ENCODE measurements around the gene PRKN. TPM values are rescaled to one million over a fixed set of nuclear protein-coding genes. Genes with fewer than 3 reads are reported as not detected.

PRKN gene
- total RNA-seq, 1 experiment from 2014 or later: 2.0 TPM

GRCh38 chr6:161344626-161345025 is 1382.9 kb downstream of the PRKN start:
- no peak overlapping the region for H3K14ac ChIP-seq (ENCODE audit: insufficient read depth, low read length)
- no peak overlapping the region for H2BK20ac ChIP-seq (ENCODE audit: low read depth, low read length, poor library complexity, severe bottlenecking)
- H3K23me2 ChIP-seq (ENCODE audit: insufficient read length, low read depth, low read length, poor library complexity, severe bottlenecking): no peaks in the 10 kb centered on the region
- Mint-ChIP-seq H3K9me3 (no peaks in the 10 kb centered on the region; a peak in 1 of 5 replicates), H3K36me3 (ENCODE audit: insufficient read depth in 1 of 3, low read depth in 3 of 3) (no peaks in the 10 kb centered on the region), H3K4me3 (no peak overlapping the region), H3K27ac (no peak overlapping the region), H3K4me1 (0 out of 4 replicates have a peak, but pooled peaks cover 0 to under 1% of the 10 kb centered on the region in 2 experiments), H3K27me3 (ENCODE audit: low read depth) (no peaks in the 10 kb centered on the region)
- H3K4ac ChIP-seq (ENCODE audit: low read depth, low read length): no peak overlapping the region
- H3T11ph ChIP-seq (ENCODE audit: low read length): no peak overlapping the region
- no peak overlapping the region for H2BK12ac ChIP-seq (ENCODE audit: insufficient read length, low read depth, low read length)
- H3K9ac ChIP-seq (ENCODE audit: extremely low read depth, insufficient read length, low read length): no peak overlapping the region
- H4K8ac ChIP-seq (replicated peaks; ENCODE audit: insufficient read length, low read depth, low read length): no peak overlapping the region
- no peak for DNase-seq
- H3K9me3 ChIP-seq (ENCODE audit: control insufficient read depth, low read depth, low read length): no peaks in the 10 kb centered on the region
- H3K23ac ChIP-seq (ENCODE audit: insufficient read length, low read depth, low read length): no peak overlapping the region
- H2BK120ac ChIP-seq (ENCODE audit: low read depth, low read length, poor library complexity, severe bottlenecking): no peak overlapping the region
- no peak overlapping the region for H2AK5ac ChIP-seq (ENCODE audit: insufficient read length, low read length)
- no CpG with 5 or more reads among the region's 3 CpGs for WGBS (ENCODE audit: extremely low coverage, insufficient read length, low lambda C conversion rate)
- no peak overlapping the region for H4K5ac ChIP-seq (ENCODE audit: insufficient read length, low read depth, low read length)
- H4K20me1 ChIP-seq (ENCODE audit: control insufficient read depth, insufficient read depth, insufficient read length): no peaks in the 10 kb centered on the region
- H3K18ac ChIP-seq (ENCODE audit: insufficient read length, low read depth, low read length): no peak overlapping the region
- H3K79me2 ChIP-seq (ENCODE audit: insufficient read depth, low read length): no peaks in the 10 kb centered on the region
- H3K4me2 ChIP-seq (ENCODE audit: insufficient read depth, insufficient read length, low read length): no peak overlapping the region
- H3K4me1 ChIP-seq (ENCODE audit: insufficient read depth, low read length): no peaks in the 10 kb centered on the region
- no peak for TF ChIP-seq CTCF (conservative IDR thresholded peaks at IDR 0.05)
- no peak overlapping the region for H3K27ac ChIP-seq (ENCODE audit: insufficient read length, low read depth, low read length)
- no peak overlapping the region for H2AFZ ChIP-seq (ENCODE audit: low read length)
- no peak overlapping the region for H3K56ac ChIP-seq (ENCODE audit: insufficient read length, low read depth, low read length)
- H3K27me3 ChIP-seq (ENCODE audit: insufficient read depth, low read length): no peaks in the 10 kb centered on the region
- H2BK15ac ChIP-seq (ENCODE audit: low read depth, low read length): no peak overlapping the region
- no peak overlapping the region for H2BK5ac ChIP-seq (ENCODE audit: insufficient read length, low read length)
- no peak overlapping the region for H4K91ac ChIP-seq (ENCODE audit: insufficient read length, low read depth, low read length)
- no peaks in the 10 kb centered on the region for H3K79me1 ChIP-seq (ENCODE audit: insufficient read depth, low read depth, low read length, poor library complexity, severe bottlenecking)
